Measurements from ENCODE around the gene RAP1GAP.
A peak's percentile ranks its signal among the peaks of the same experiment; 100 is the strongest.

Gene RAP1GAP

DNA sequence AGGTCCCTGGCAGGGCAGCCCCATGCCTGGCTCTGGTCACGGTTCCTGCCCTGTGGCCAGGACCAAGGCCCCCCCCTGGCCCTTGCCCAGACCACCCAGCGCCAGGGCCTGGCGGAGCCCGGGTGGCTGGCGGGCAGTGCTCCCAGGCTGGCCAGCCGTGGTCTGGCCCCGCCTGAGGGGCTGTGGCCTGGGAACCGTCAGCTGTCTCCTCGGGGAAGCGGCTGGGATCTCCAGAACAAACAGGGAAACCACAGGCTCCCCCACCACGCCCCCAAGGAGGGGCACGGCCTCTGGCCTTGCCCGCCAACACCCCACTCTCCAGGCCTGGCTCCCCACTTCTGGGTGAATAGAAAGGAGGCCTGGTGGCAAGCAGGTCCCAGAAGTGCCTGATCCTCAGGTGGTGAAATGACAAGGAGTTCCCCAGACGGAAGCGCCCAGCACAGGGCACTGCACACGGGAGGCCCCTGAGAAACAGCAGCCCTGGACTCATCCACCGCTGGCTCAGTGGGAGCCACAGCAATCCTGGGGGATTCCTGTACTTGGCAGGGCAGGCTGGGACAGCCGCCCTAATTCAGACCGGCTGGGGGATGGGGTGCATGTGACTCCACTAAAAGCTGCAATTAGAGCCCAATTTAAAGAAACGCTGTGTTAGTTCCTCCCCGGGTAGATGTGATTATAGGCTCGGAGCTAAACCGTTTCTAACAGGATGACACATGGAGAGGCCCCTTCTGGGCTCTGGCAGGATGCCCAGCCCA lies 78.9 kb downstream of the RAP1GAP start:
- DNase-seq (ENCODE audit: low spot score): no peak

- DNase-seq (ENCODE audit: low spot score): no peak
Observed at GRCh38 chr1:21589618-21590017, 79.5 kb downstream of the RAP1GAP start.

- DNase-seq (ENCODE audit: low spot score): no peak
Observed at GRCh38 chr1:21587602-21587953, 81.6 kb downstream of the RAP1GAP start.

DNA sequence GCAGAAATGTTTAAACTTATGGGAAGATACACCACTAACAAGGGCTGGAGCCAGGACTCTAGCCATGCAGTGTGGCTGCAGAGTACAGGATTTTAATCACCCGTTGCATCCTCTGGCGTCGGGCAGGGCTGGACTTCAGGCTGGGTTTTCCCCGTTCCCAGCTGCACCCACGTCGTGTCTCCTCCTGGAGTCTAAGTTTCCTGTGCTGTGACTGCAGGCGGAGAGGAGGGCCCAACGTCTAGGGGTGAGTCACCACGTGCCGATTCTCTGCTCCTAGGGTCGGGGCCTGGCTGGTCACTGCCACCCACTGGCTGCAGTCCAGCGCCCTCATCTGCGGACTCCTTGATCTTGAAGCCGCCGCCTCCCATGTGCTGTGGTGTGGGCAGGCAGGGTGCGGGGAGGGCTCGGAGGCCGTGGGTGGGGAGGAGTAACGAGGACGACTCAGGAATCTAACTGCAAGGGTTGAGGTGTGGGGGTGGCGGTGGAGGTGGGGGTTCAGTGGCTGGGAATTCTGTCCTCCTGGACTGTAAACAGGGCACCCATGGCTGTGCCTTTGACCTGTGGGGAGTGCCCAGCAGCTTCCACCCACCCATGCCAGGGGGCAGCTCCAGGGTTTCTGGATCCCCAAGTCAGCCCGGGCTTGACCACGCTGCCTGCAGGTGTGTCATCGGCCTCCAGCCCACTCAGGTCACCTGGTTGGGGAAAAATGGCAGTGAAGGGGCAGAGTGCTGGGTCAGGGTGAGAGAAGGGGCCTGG lies 82.1 kb downstream of the RAP1GAP start:
- peak; percentile 68 for DNase-seq (ENCODE audit: low spot score)

GRCh38 chr1:21586222-21586621 lies 82.9 kb downstream of the RAP1GAP start:
- DNase-seq (ENCODE audit: low spot score): no peak

DNA sequence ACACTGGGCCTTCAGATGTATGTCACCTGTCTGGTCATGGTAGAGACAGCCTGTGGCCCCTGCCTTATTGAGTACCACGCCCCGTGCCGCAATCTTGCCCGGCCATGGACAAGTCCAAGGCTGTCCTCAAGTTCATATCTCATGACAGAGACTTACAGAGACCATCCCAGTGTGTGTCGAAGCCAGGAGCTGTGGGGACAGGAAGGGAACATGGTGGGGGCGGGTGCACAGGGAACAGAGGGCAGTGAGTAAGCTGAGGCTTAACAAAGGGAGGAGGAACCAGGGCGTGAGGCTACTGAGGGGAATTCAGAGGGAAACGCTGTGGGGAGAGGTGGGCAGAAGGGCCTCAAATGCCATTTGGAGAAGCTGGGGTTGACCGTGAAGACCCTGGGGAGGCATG lies 84.1 kb downstream of the RAP1GAP start:
- DNase-seq (ENCODE audit: low spot score): no peak

GRCh38 chr1:21584096-21584495 lies 85.1 kb downstream of the RAP1GAP start:
- DNase-seq (ENCODE audit: low spot score): no peak

DNA sequence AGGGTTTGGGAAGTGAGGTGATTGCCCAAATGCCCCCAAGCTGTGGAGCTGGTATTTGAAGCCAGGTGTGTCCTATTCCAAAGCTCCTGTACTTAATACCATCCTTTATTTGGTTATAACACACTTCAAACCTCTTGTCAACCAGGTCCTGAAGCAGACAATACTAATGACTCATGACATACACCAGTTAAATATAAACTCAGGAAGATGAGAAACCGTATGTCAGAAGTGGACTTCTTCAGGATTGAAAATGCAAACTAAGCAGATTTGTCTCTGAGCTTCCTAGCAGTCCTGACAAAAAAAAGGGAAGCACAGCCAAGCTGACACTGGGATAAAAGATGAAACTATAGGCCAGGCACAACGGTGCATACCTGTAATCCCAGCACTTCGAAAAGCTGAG lies 89.4 kb downstream of the RAP1GAP start:
- DNase-seq (ENCODE audit: low spot score): no peak

- no peak for DNase-seq (ENCODE audit: low spot score)
Observed at GRCh38 chr1:21577933-21578332, 91.2 kb downstream of the RAP1GAP start.

GRCh38 chr1:21577324-21577723 lies 91.8 kb downstream of the RAP1GAP start:
- no peak for DNase-seq (ENCODE audit: low spot score)

- no peak for DNase-seq (ENCODE audit: low spot score)
Observed at GRCh38 chr1:21576798-21577187, 92.4 kb downstream of the RAP1GAP start.

- DNase-seq (ENCODE audit: low spot score): no peak
Observed at GRCh38 chr1:21576031-21576797, 92.9 kb downstream of the RAP1GAP start.

- DNase-seq (ENCODE audit: low spot score): no peak
Observed at GRCh38 chr1:21575351-21575942, 93.7 kb downstream of the RAP1GAP start.

GRCh38 chr1:21574466-21575151 lies 94.5 kb downstream of the RAP1GAP start:
- DNase-seq (ENCODE audit: low spot score): no peak

- peak; percentile 66 for DNase-seq (ENCODE audit: low spot score)
Observed at GRCh38 chr1:21573971-21574465, 95.1 kb downstream of the RAP1GAP start.

DNA sequence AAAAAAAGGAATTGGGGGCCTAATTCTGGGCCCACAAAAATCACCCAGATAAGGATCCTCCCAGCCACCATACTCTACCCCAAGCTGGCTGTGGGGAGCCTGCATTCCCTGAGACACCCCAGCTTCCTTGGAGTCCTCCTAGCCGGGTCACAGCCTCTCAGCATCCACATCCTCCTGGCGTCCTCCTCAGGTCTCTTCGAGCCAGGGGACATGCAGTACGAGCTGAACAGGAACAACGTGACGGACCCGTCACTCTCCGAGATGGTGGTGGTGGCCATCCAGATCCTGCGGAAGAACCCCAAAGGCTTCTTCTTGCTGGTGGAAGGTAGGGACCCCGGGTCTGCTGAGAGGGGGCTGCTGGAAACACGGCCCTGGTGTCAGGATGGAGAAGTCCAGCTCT lies 95.7 kb downstream of the RAP1GAP start:
- DNase-seq (ENCODE audit: low spot score): no peak

DNA sequence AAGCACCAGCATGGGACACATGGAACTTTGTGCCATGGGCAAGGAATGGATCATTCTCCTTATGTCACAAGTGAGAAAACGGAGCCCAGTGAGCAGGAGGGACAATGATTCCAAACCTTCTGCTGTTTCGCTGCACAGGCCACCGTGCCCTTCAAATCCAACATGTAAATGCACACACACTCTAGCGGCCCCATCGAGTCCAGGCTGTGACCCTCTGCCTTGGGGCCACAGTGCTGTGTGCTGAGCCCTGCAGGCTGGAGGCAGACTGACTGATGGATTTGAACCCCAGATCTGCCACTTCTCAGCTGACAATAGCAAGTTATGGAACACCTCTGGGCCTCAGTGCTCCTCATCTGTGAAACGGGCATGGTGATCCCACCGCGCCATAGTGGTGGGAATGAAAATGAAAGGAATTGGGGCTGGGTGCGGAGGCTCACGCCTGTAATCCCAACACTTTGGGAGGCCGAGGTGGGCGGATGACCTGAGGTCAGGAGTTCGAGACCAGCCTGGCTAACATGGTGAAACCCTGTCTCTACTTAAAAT lies 96.4 kb downstream of the RAP1GAP start:
- no peak for DNase-seq (ENCODE audit: low spot score)

- no peak for DNase-seq (ENCODE audit: low spot score)
Observed at GRCh38 chr1:21572221-21572620, 96.9 kb downstream of the RAP1GAP start.

DNA sequence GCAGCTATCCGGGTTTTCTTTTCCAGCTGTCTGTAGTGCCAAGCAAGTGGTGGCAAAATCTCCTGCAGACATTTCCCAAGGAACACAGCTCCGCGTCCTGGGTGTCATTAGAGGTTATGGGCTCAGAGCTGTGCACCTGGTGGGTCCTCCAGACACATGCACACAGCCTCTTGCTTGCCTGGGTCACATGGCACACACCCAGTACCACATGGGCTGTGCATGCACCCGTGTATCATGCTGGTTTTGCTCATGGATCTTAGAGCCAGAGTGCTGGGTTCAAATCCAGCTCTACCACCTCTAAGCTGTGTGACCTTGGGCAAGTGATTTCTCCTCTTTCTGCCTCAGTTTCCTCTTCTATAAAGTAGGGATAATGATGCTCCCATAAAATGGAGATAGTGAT lies 98.3 kb downstream of the RAP1GAP start:
- no peak for DNase-seq (ENCODE audit: low spot score)

DNA sequence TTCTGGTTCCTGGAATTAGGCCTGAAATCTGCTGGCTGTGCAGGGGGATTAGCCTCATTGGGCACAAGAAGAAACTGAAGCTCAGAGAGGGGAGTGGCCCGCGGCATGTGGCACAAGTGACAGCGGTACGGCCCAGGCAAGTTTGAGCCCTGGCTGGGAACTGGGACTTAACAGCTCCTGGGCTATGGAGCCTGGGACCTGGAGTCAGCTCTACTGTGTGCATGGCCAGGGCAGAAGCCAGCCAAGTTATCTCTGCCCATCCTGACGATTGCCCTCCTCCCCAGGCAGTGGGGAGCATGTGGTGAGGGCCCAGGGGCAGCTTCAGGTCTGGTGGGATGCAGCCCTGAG lies 98.7 kb downstream of the RAP1GAP start:
- no peak for DNase-seq (ENCODE audit: low spot score)

- DNase-seq (ENCODE audit: low spot score): no peak
Observed at GRCh38 chr1:21569820-21570527, 99.2 kb downstream of the RAP1GAP start.

All from HuH-7.5 (cell line).